HG03469 (cell line): ENCODE data around the gene ANKS1A.

Experiments
- ATAC-seq: cut with Tn5 transposase; IDR thresholded peaks from one replicate; pipeline ENCODE4 v1.9.1; 2021; ENCODE audit warnings: mild to moderate bottlenecking, moderate library complexity, moderate number of reproducible peaks; ENCODE audit not compliant: unreplicated experiment

Gene ANKS1A

DNA sequence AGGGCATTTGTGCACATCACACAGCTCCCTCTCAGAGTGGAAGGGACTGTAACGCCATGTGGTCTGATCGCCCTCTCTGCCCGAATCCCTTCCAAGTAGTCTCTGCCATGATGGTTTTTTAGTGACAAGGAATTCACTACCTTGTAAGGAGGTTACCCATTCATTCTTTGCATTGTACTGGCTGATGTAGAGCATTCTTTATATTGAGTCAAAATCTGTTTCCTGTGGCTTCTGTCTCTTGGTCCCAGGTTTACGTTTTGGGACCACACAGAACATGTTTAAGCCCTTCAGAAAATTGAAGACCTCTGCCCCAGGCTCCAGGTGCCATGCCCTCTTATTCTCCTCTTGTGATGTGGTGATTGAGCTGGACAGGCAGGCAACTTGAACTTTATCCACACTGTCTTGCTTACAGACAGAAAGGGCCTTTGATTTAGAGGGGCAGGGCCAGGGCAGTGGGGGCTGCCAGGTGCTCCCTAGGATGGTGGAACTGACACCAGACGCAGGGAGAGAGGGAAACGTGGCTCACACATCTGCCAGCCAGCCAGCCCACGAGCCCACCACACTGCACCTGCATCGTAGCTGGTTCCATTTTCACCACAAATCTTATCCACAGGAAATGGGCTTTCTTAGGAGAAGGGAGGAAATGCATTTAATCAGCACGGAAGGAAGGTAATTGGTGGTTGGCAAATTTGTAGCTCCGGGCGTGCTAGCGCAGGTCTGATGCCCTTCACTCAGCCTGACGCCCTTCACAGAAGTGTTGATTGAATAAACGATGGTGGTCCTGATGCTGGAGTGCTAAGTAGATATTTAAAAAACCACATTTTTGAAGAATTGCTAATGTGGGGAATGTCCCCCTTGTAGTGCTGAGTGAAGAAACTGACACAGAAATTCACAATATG is 173.9 kb downstream of the ANKS1A start:
- ATAC-seq, result no peak

DNA sequence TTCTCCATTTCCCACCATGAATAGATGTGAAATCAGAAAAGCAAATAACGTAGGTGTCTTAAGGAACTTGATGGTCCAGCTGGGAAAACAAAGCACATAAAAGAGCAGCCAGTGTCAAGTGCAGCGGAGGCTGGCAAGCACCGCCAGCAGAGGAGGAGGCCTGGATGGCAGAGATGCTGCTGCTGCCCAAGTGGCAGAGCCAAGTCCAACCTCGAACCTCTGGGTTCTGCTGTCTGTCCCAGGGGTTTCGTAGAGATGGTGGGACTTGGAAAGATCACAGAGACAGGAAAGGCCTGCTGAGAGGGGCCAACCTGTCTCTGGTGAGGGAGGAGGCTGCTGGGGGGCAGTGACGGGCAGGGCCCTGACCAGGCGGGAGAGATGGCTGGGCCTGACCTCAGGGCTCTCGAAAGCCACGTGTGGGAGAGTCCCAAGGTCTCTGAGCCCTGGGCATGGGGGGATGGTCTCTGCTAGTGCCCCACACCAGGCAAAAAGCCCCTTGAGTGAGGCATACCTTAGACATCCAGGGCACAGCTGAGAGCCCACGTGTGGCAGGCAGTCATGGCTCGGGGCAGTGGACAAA is 174.7 kb downstream of the ANKS1A start:
- ATAC-seq, result no peak

DNA sequence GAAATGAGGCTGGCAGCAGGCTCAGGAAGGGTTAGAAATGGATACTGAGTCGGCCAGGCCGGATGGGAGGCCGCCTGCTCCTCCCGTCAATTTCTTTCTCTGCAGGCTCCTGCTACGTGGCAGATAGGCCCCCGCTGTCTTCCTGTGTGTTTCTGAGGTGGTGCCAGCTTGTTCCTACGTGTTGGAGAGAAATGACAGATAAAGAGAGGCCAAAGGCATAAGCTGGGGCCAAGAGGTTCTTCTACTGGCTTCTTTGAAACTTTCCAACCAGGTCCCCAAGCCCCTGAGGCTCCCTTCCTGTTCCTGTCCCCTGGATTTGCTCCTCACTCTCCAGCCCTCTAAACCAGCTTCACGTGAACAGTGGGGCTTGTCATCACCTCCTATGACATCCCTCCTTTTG is 175.2 kb downstream of the ANKS1A start:
- ATAC-seq, result no peak

DNA sequence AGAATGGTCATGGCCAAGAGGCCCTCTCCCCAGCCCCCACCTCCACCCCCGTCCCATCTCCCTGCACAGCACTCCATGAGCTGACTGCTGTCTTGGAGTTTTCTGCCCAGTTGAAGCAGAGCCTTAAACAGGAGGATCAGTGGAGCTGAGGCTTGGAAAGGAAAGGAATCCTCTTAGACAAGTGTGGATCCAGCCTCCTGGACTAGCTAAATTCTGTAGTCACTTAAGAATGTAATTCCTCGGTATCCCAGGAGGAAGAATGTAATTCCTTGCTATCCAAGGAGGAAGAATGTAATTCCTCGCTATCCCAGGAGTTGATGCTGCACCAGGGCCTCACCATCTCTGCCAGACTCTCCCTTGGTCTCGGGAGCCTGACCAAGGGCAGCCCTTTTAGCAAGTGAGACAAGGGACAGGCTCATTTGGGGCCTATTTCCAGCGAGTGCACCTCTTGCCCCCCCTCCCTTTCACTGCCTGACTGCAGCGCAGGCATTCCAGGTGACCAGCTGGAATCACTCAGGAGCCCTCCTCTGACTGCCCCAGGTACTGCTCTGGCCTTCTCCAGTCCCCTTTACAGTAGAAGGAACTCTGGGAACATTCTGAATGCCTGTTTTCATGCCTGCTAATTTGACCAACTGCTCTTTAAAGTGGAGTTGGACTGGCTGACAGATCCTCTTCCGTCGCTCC is 175.8 kb downstream of the ANKS1A start:
- no peak for ATAC-seq

DNA sequence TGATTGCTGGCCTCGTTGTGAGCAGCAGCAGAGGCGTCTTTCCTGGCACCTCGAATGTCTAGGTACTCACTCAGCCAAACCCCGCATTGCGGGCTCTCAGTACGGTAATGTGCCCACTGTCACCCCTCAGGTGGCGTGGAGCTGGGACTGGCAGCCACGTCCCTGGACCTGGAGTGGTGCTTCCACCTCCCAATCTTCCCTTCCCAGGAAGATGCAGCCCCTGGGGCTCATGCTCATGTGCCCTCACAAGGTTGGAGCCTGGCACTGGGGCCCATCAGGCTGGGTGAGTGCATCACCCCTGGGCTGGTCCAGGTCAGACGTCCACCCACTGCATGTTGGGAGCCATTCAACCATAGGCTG is 176.4 kb downstream of the ANKS1A start:
- no peak for ATAC-seq

DNA sequence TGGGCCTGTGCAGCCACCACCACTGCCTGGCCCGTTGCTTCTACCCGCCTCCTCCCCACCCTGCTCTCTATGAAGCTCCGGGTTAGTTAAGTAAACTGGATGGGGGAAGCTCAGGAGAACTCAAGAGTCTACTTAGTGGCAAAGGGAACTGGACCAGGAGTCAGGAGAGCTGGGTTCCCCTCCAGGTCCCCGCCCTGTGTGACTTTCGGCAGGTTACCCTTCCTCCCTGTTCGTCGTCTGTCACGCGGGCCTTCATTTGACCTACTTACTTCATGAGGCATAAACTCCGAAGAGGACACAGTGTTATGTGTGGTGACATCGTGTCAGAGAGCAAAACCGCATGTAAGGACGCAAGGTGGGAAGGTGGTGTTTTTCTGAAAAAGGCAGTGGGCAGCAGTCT is 176.8 kb downstream of the ANKS1A start:
- ATAC-seq, result no peak

DNA sequence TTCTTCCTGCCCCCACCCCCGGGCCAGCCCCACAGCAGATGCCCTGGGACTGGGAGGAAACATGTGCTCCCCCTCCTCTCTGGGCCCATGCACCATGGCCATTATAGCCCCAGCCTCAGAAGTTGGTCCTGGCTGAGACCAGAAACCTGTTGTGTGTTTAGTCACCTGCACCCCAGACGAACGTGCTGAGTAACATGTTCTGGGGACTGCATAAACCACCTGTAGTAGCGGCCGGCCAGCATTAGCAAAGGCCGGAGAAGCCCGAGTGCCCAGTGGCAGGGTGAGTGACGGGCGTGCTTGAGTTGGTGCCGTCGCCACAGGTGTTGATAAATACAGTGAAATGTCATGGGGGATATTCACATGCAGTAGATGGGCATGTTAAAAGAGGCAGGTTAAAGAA is 178.2 kb downstream of the ANKS1A start:
- no peak for ATAC-seq

DNA sequence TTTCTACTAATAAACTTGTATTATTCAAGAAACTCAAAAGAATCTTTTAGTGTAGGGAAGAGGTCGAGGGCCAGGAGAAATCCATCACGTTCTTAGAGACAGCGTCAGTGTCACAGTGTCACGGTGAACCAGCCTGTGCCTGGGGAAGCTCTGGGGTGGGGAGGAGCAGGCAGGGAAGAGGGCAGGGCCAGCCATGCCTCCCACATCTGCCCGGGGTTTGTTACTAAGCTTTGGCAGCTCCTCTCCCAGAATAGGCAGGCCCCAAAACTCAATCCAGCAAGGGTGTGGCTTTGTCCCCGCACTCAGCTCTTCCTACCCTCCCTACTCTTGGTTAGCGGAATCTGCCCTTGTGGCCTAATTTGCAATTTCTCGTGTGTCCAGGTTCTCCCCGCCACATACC is 179.2 kb downstream of the ANKS1A start:
- ATAC-seq, result no peak

DNA sequence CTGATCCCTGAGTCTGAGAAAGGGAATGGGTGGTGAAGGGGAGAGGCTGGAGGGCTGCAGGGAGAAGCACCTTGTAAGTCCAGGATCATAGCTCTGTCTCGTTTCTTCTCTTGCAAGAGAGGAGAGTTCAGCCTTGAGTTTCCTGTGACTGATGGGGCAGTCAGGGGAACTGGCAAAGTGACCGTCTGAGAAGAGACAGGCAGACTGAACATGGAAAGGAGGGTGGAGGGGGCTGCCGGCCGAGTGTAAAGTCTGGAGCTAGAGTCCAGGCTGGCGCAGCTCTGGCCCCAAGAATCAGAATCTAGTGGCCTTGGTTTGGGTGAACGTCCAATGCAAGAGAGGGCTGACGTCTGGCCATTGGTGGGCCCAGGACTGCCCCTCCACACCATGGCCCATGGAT is 179.6 kb downstream of the ANKS1A start:
- no peak for ATAC-seq

DNA sequence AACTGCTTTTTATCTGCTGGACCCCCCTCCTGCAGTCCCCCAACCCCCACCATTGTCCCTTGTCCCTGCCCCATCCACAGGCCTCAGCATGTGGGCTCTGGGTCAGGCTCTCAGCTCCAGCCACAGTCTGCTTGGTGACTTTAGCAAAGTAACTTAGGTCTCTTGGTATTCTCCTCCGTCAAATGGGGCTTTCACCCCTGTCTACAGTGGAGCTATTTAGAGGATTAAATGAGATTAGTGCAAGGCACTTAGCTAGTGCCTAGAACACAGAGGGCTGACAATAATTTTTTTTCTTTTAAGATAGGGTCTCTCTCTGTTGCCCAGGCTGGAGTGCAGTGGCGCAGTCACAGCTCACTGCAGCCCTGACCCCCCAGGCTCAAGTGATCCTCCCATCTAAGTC is 180.2 kb downstream of the ANKS1A start:
- ATAC-seq, result no peak

DNA sequence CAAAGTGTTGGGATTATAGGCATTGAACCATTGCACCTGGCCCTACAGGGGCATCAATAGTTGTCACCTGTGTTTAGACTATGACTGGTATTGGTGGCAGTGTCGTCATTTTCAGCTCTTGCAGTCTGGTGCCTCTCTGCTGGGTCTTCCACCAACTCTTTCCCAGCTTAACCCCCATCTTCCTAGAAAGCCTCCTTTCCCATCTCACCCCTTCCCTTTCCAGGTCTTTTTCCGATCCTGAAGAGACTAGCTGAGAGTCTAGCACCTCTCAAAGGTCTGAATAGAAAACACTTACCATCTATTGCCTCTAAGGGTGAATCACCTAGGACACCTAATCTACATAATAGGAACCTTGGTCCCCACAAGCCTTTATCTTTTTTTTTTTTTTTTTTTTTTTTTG is 181.1 kb downstream of the ANKS1A start:
- no peak for ATAC-seq

DNA sequence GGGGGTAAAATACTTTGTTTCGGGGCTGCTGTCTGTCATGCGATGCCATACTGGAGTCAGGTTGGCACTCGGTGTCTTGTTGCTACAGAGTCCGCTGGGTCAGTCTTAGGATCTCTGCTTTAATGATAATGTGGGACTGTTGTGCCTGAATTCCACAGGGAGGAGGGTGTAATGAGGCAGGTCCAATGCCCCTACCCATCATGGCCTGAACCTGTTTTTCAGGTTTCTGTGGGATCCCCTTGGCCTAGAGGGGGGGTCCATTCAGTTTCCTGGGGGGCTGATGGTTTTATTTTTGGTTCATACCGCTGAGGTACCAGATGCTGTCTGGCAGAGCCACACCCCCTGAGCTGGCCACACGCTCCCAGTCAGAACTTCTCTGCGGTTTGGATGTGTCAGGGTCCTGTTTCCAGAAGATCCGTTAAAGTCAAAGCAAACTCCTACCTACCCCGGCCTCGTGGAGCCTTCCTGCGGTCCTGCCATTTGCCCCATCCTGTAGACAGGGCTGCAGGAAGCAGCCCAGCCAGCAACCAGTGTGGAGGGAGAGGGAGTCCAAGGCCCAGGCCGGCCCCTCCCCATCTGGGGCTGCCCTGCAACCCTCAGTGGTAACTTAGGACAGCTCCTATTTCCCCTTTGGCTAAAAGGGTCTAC is 182.4 kb downstream of the ANKS1A start:
- ATAC-seq, result no peak

DNA sequence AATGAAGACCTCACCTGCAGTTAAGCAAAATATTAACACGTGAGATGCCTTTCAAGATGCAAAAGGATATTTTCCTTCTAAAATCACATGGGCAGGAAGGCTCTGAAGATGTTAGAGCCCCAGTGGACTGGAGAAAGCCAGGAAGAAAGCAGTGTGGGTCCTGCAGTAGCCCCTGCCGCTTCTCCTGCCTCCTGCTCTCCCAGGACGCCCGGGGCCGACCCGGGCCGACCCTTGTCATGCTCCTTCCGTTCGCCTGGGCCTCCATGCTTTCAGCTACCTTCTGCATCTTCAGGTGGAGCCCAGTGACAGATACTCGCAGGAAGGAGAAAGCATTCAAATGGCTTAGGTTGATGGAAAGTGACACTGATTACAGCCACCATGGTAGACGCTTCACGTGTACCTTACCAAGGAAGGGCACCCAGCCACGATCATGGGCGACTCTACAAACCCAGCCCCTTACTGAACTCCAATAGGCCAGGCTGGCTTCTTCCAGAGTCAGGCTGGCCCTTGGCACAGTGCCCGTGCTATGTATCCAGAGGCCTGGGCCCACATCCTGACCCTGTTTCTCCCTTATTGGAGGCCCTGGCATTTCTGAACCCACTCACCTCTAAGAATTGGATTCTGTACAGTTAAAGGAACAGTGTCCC is 183.1 kb downstream of the ANKS1A start:
- no peak for ATAC-seq

DNA sequence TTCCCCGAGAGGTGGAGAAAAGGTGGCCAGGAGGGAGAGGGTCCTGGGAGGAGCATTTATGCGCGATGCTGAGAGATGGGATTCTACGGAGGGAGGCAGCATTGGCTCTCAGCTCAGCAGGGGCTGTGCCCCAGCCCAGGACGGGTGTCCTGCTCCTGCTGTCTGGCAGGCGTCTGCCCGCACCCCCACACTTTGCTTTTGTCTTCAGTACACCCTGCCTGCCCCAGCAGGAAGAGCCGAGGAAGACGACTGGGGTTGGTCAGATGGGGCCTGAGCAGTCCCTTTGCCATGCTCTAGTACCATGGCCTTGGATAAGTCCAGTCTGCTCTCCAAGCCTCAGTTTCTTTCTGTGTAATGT is 183.6 kb downstream of the ANKS1A start:
- no peak for ATAC-seq

DNA sequence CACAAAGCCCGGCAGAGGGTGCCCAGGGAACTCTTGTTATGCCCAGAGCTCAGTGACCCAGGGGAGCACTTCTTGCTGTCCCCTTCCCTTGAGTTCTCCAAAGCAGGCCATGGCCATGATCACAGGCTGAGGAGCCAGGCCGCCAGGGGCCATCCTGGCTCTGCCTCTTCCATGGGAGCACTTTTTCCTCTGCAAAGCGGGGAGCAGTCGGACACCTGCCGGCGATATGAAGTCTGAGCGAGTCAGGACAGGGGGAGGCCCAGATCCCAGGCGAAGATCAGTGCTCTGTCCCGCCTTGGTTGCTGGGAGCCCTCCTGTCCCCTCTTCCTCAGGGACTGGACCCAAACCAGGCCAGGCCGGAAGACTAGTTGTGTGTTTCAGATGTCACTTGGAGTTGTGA is 184.2 kb downstream of the ANKS1A start:
- no peak for ATAC-seq

DNA sequence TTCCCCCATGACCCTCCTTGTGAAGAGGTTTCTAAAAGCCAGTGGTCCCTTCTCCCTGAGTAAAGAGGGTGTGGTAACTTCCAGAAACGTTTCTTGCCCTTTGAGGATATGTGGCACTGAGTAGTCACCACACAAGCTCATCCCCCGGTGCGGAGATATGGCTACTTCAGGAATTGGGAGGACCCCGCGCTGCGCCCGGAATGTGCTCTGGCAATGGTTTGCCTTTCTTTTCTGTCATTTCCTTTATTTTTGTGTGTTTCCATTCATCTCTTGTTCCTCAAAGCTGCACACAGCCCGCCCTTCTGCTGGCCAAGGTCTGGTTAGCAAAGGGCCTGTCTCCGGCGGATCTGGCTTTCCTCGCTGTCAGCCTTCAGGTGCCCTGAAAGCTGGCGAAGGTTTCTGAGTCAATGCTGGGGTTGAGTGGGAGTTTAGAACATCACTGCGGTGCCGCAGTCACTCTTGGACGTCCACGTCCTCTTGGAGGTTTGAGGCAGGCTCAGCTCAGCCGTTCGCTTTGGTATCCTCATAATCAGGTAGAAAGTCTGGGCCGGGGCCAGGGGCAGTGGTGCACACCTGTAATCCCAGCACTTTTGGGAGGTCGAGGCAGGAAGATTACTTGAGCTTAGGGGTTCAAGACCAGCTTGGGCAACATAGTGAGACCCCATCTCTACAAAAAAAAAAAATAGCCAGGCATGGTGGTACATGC is 184.9 kb downstream of the ANKS1A start:
- no peak for ATAC-seq

DNA sequence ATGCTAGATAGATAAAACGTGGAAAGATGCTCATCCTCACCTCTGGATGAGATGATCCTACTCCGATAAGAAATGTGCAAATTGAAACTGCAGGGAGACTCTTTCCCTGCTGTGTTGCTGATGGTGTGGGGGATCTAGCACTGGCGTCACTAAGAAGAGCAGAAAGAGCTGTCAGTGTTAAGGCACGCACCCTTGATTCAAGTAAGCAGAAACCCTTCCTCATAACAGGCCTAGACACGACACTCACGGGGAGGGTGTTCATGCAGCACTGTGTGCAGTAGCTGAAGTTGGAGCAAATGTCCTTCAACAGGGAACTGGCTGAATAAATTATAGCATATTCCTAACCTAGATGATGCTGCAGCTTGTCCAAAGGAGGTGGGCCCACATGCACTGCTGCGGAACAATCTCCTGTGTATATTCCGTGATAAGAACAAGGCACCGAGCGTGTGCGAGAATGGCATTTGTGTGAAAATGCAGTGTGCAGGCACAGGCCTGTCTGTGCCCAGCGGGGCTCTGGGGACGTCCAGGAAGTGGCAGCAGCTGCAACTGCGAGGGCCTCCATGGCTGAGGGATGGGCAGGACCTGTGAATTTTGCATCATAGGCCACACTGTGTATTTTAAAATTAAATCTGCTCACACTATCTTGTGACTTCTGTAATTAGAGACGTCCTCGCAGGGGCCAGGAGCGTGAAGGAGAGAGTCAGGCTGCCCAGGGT is 188.1 kb downstream of the ANKS1A start:
- no peak for ATAC-seq

DNA sequence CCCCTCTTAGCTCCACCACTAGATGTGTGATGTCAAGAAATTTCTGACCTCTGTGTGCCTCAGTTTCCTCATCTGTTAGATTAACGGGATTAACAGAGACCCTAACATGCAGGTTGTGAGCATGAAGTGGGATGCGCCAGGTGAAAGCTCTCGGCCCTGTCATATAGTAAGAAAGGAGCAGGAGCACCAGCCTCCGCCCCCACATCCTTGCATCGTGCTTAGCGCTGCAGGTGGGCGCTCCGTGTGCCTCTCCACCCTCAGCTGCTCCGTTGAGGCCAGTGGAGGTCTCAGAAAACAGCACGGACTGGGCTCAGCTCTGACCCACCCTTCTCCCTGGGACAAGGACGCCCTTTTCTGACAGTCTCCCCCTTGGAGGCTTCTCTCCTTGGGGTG is 188.7 kb downstream of the ANKS1A start:
- no peak for ATAC-seq

DNA sequence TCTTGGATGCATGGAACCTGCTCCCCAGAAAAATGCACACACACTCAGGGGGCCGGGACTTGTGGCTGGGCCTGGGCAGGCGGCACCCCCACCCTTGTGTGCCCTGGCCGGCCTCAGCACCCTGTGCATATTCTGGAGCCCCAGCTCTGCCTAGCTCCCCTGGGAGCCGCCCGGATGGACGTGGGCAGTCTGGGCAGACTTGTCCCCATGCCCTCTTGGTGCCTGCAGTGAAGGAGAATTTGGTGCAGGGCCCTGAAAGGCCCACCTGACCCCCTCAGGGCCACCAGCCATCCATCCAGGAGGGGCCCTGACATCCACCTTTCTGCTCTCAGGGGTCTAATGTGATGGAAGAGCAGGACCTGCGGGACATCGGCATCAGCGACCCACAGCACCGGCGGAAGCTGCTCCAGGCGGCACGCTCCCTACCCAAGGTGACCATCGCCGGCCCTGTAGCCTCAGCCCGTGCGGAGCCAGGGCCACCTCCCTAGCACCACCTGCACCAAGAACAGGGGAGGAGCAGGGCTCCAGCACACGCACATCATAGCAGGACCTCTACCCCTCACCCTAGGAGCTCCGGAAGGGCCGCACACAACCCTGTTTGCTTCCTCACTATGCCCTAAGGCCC is 189.3 kb downstream of the ANKS1A start:
- no peak for ATAC-seq

DNA sequence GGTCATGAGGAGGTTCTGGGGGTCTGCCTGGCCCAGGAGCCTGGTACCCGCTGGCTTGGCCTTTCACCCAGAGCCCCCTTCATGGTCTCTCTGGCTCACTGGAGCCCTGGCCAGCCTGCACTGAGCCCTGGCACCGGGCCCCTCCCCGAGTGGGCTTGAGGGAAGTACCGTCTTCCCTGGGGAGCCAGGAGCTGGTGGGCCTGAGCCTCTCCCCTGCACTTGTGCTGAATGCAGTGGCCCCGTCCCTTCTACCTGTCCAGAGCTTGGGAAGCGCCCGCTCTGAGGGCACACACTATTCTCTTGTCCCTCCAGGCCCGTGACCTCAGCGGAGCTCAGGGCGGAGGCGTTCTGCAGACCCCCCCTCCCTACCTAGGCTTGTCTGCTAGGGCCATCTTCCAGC is 189.8 kb downstream of the ANKS1A start:
- no peak for ATAC-seq
